ENCODE measurements around the gene BBS4.

Gene BBS4

GRCh38 chr15:72733941-72734738, 48.1 kb downstream of the BBS4 start:
- TF ChIP-seq NFIC (IDR thresholded peaks at IDR 0.05) (no peak), FOXM1 (IDR thresholded peaks at IDR 0.05; ENCODE audit: borderline replicate concordance, low read depth) (no peak)

- TF ChIP-seq EP300 (IDR thresholded peaks at IDR 0.05; ENCODE audit: borderline replicate concordance) (no peak), NFIC (IDR thresholded peaks at IDR 0.05) (no peak), TEAD4 (IDR thresholded peaks at IDR 0.05) (no peak), FOXM1 (IDR thresholded peaks at IDR 0.05; ENCODE audit: borderline replicate concordance, low read depth) (no peak), EGR1 (IDR thresholded peaks at IDR 0.05) (no peak), YY1 (IDR thresholded peaks at IDR 0.05; ENCODE audit: low read depth) (no peak), RAD21 (IDR thresholded peaks at IDR 0.05; ENCODE audit: low read depth) (no peak), TCF12 (IDR thresholded peaks at IDR 0.05; ENCODE audit: low read depth) (no peak), TAF1 (IDR thresholded peaks at IDR 0.05; ENCODE audit: low read depth) (no peak), CREB1 (IDR thresholded peaks at IDR 0.05; ENCODE audit: low read depth) (no peak), ZBTB7A (IDR thresholded peaks at IDR 0.05; ENCODE audit: low read depth) (no peak), CEBPB (IDR thresholded peaks at IDR 0.05) (no peak), REST (IDR thresholded peaks at IDR 0.05; ENCODE audit: low read depth) (no peak)
- TF ChIP-seq, protein P1, sequence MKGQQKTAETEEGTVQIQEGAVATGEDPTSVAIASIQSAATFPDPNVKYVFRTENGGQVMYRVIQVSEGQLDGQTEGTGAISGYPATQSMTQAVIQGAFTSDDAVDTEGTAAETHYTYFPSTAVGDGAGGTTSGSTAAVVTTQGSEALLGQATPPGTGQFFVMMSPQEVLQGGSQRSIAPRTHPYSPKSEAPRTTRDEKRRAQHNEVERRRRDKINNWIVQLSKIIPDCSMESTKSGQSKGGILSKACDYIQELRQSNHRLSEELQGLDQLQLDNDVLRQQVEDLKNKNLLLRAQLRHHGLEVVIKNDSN (IDR thresholded peaks at IDR 0.05): no peak
- TF ChIP-seq, protein P2, sequence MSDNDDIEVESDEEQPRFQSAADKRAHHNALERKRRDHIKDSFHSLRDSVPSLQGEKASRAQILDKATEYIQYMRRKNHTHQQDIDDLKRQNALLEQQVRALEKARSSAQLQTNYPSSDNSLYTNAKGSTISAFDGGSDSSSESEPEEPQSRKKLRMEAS (IDR thresholded peaks at IDR 0.05): no peak
These were observed 49.1 kb downstream of the BBS4 start for GRCh38 chr15:72735111-72735510.

- no peak for TF ChIP-seq TAF1 (IDR thresholded peaks at IDR 0.05; ENCODE audit: low read depth)
- TF ChIP-seq REST (IDR thresholded peaks at IDR 0.05; ENCODE audit: low read depth): no peak
- no peak for TF ChIP-seq FOXM1 (IDR thresholded peaks at IDR 0.05; ENCODE audit: borderline replicate concordance, low read depth)
These were observed 51.1 kb downstream of the BBS4 start for GRCh38 chr15:72737061-72737460.

DNA sequence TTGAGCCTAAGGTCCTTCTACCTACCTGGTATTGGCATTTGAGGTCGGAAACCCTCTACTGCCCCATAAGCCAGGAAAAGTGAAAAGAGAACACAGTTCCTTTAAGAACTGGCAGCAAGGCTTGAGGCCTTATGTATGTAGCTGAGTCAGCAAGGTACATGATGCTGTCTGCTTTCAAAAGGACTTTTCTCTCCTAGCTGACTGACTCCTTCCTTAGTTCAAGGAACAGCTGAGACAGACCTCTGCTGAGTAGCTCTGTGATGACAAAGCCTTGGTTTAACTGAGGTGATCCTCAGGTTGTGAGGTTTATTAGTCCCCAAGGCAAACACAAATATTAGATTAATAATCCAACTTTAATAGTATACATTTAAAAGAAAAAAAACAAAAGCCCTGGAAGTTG, 51.7 kb downstream of the BBS4 start:
- TF ChIP-seq EP300 (IDR thresholded peaks at IDR 0.05; ENCODE audit: borderline replicate concordance) (no peak), EGR1 (IDR thresholded peaks at IDR 0.05) (no peak), RAD21 (IDR thresholded peaks at IDR 0.05; ENCODE audit: low read depth) (no peak), TAF1 (IDR thresholded peaks at IDR 0.05; ENCODE audit: low read depth) (no peak), TEAD4 (IDR thresholded peaks at IDR 0.05) (no peak), CEBPB (IDR thresholded peaks at IDR 0.05) (no peak), CREB1 (IDR thresholded peaks at IDR 0.05; ENCODE audit: low read depth) (no peak), REST (IDR thresholded peaks at IDR 0.05; ENCODE audit: low read depth) (no peak), YY1 (IDR thresholded peaks at IDR 0.05; ENCODE audit: low read depth) (no peak), TCF12 (IDR thresholded peaks at IDR 0.05; ENCODE audit: low read depth) (no peak), NFIC (IDR thresholded peaks at IDR 0.05) (no peak), FOXM1 (IDR thresholded peaks at IDR 0.05; ENCODE audit: borderline replicate concordance, low read depth) (no peak), ZBTB7A (IDR thresholded peaks at IDR 0.05; ENCODE audit: low read depth) (no peak)
- TF ChIP-seq, protein P2 (IDR thresholded peaks at IDR 0.05): no peak
- TF ChIP-seq, protein P1 (IDR thresholded peaks at IDR 0.05): no peak

All from Ishikawa (cell line).